ENCODE data around the gene PERM1.
"Not testable (repeated sequence)": the region's sequence is repeated elsewhere in the genome, so short reads cannot be mapped to it uniquely, and the experiment has no call there.

PERM1 gene

GRCh38 chr1:1013922-1014648 is 32.2 kb upstream of the PERM1 start:
- no peak for DNase-seq

GRCh38 chr1:1013105-1013921 is 31.4 kb upstream of the PERM1 start, which contains the start of gene ISG15:
Gene ISG15 (plus strand): TSS chr1:1013497. CDS start chr1:1013574, 77 bp downstream.
- DNase-seq = peak; percentile 63

GRCh38 chr1:1012736-1013104 is 30.8 kb upstream of the PERM1 start:
- not testable (repeated sequence) for DNase-seq

GRCh38 chr1:1011396-1011949 is 29.6 kb upstream of the PERM1 start:
- no peak for DNase-seq

- not testable (repeated sequence) for DNase-seq
Measured at GRCh38 chr1:1010131-1010530, 28.2 kb upstream of the PERM1 start.

- no peak for DNase-seq
Measured at GRCh38 chr1:1006305-1007159, 24.6 kb upstream of the PERM1 start.

- no peak for DNase-seq
Measured at GRCh38 chr1:1005774-1006304, 23.9 kb upstream of the PERM1 start.

- DNase-seq = no peak
Measured at GRCh38 chr1:1004780-1005697, 23.1 kb upstream of the PERM1 start.

GRCh38 chr1:1004420-1004779 is 22.5 kb upstream of the PERM1 start:
- DNase-seq = no peak

GRCh38 chr1:1003618-1004419 is 21.9 kb upstream of the PERM1 start:
- no peak for DNase-seq

GRCh38 chr1:1001057-1001783 is 19.3 kb upstream of the PERM1 start:
- no peak for DNase-seq

- peak; percentile 52 for DNase-seq
Measured at GRCh38 chr1:1000357-1001056, 18.6 kb upstream of the PERM1 start.

- DNase-seq = peak; percentile 82
Measured at GRCh38 chr1:999725-1000356, 17.9 kb upstream of the PERM1 start, which contains the start of gene HES4. Gene HES4 (minus strand): TSS chr1:1000097. CDS start chr1:999973, 124 bp downstream.

- DNase-seq = no peak
Measured at GRCh38 chr1:998995-999724, 17.3 kb upstream of the PERM1 start.

GRCh38 chr1:998745-998994 is 16.8 kb upstream of the PERM1 start:
- DNase-seq = peak; percentile 21

- no peak for DNase-seq
Measured at GRCh38 chr1:997993-998744, 16.3 kb upstream of the PERM1 start.

- no peak for DNase-seq
Measured at GRCh38 chr1:997713-997992, 15.8 kb upstream of the PERM1 start.
